NCI-H748 (cell line): ENCODE measurements around the gene PTPRH.

Experiments used
- DNase-seq: peaks from one replicate; lab custom pipeline; 2025; ENCODE audit not compliant: unreplicated experiment; lab: John Stamatoyannopoulos, UW

Gene PTPRH

GRCh38 chr19:55137915-55138314 is 71.4 kb downstream of the PTPRH start:
- no peak for DNase-seq

GRCh38 chr19:55136399-55137102 is 72.8 kb downstream of the PTPRH start:
- no peak for DNase-seq

- DNase-seq = no peak
Measured at GRCh38 chr19:55134736-55135135, 74.6 kb downstream of the PTPRH start.

GRCh38 chr19:55133639-55134444 is 75.5 kb downstream of the PTPRH start:
- no peak for DNase-seq

- DNase-seq = no peak
Measured at GRCh38 chr19:55132453-55133129, 76.7 kb downstream of the PTPRH start.

GRCh38 chr19:55131421-55131820 is 77.9 kb downstream of the PTPRH start:
- DNase-seq = no peak
